Thymus (tissue), 11 donors: Measurements from ENCODE around the gene HOXB3. TPM values are rescaled to one million over a fixed set of nuclear protein-coding genes. Genes with fewer than 3 reads are reported as not detected.

Experiments
- DNase-seq, 9 donors: peaks; one replicate each; pipeline ENCODE4 v3.0.0-alpha.2; 2013; ENCODE audit warnings: low spot score in 9 of 9, low read depth in 6 of 9, missing footprints in 1 of 9
- H3K27ac ChIP-seq, 2 donors: one replicate each; pipeline ENCODE4 v1.5.1; 2013; ENCODE audit warnings: control low read depth in 1 of 2, low read depth in 1 of 2, low read length in 1 of 2, mild to moderate bottlenecking in 1 of 2, moderate library complexity in 1 of 2
- H3K27me3 ChIP-seq, 2 donors: one replicate each; pipeline ENCODE4 v1.5.1; 2013; ENCODE audit warnings: low read length in 1 of 2; ENCODE audit not compliant: control insufficient read depth in 2 of 2, insufficient read depth in 1 of 2
- H3K36me3 ChIP-seq, 2 donors: one replicate each; pipeline ENCODE4 v1.5.1; 2013; ENCODE audit warnings: low read length in 1 of 2, mild to moderate bottlenecking in 1 of 2, moderate library complexity in 1 of 2; ENCODE audit not compliant: control insufficient read depth in 2 of 2, insufficient read depth in 2 of 2
- H3K4me1 ChIP-seq, 2 donors: one replicate each; pipeline ENCODE4 v1.5.1; 2013; ENCODE audit warnings: low read length in 2 of 2; ENCODE audit not compliant: control insufficient read depth in 2 of 2, insufficient read depth in 2 of 2
- H3K4me3 ChIP-seq, 2 donors: one replicate each; pipeline ENCODE4 v1.5.1; 2013; ENCODE audit warnings: low read length in 2 of 2, control low read depth in 1 of 2, mild to moderate bottlenecking in 1 of 2
- H3K9me3 ChIP-seq, 2 donors: one replicate each; pipeline ENCODE4 v1.5.1; 2013; ENCODE audit warnings: low read length in 1 of 2, mild to moderate bottlenecking in 1 of 2; ENCODE audit not compliant: control insufficient read depth in 2 of 2, insufficient read depth in 1 of 2
- WGBS: extraction: QIAGEN DNeasy Blood & Tissue Kit; methylation state at CpG from one replicate; pipeline ENCODE4 v1.1.7; 2013; 5-methylcytosine and 5-hydroxymethylcytosine counted together
- polyA plus RNA-seq: library from polyadenylated mRNA; stranded (reverse); fragments of 200-250 nt; gene quantifications from one replicate; pipeline ENCODE4 v1.2.3, GENCODE V29; 2013
- total RNA-seq: library from RNA; stranded (reverse); fragments of 120-200 nt; gene quantifications from one replicate; pipeline ENCODE4 v1.2.4, GENCODE V29; 2013
- donor health status: healthy.

The HOXB3 gene
- total and polyA plus RNA-seq, 2 donors, result 1.5 to 3.3 TPM

- H3K4me1 ChIP-seq, result peaks cover 16 to 28% of the 10 kb centered on the region in 2 donors
- peaks cover 47 to 86% of the 10 kb centered on the region in 2 donors for H3K27me3 ChIP-seq
Measured at GRCh38 chr17:48575673-48576478, 14.2 kb downstream of the HOXB3 start.

GRCh38 chr17:48575066-48575582 lies 14.9 kb downstream of the HOXB3 start:
- H3K9me3 ChIP-seq, result peaks cover 0 to 4% of the 10 kb centered on the region in 2 donors
- no peaks in the 10 kb centered on the region for H3K36me3 ChIP-seq
- DNase-seq, result no peak
- no peak overlapping the region for H3K4me3 ChIP-seq
- H3K27ac ChIP-seq, result no peak overlapping the region
- H3K27me3 ChIP-seq, result peaks cover 40 to 86% of the 10 kb centered on the region in 2 donors
- peaks cover 16 to 28% of the 10 kb centered on the region in 2 donors for H3K4me1 ChIP-seq
- WGBS, result 90% methylated on average over 7 of the region's 7 CpGs

More at GRCh38 chr17:48575673-48576478, 14.2 kb downstream of the HOXB3 start:
- peaks cover 0 to 4% of the 10 kb centered on the region in 2 donors for H3K9me3 ChIP-seq
- H3K36me3 ChIP-seq, result no peaks in the 10 kb centered on the region
- H3K4me3 ChIP-seq, result no peak overlapping the region
- peak overlapping the region in 1 of 2 donors; percentile 18 for H3K27ac ChIP-seq
- DNase-seq, result no peak
- 80% methylated on average over 22 of the region's 22 CpGs for WGBS

GRCh38 chr17:48574505-48575065 lies 15.5 kb downstream of the HOXB3 start:
- no peaks in the 10 kb centered on the region for H3K36me3 ChIP-seq
- DNase-seq, result no peak
- no peak overlapping the region for H3K27ac ChIP-seq
- no peak overlapping the region for H3K4me3 ChIP-seq
- H3K9me3 ChIP-seq, result peaks cover 0 to 4% of the 10 kb centered on the region in 2 donors
- 90% methylated on average over 8 of the region's 8 CpGs for WGBS
- H3K27me3 ChIP-seq, result peaks cover 39 to 86% of the 10 kb centered on the region in 2 donors
- H3K4me1 ChIP-seq, result peaks cover 16 to 28% of the 10 kb centered on the region in 2 donors

GRCh38 chr17:48571826-48572417 lies 18.1 kb downstream of the HOXB3 start:
- WGBS, result 93% methylated on average over 1 of the region's 1 CpG
- Histone ChIP-seq H3K27me3 (peaks cover 30 to 89% of the 10 kb centered on the region in 2 donors), H3K4me3 (no peak overlapping the region), H3K36me3 (no peaks in the 10 kb centered on the region), H3K27ac (no peak overlapping the region), H3K9me3 (peaks cover 0 to 4% of the 10 kb centered on the region in 2 donors), H3K4me1 (peaks cover 1 to 11% of the 10 kb centered on the region in 2 donors)
- no peak for DNase-seq

- DNase-seq, result no peak
- 85% methylated on average over 26 of the region's 26 CpGs for WGBS
- Histone ChIP-seq H3K27me3 (peaks cover 27 to 89% of the 10 kb centered on the region in 2 donors), H3K27ac (no peak overlapping the region), H3K36me3 (no peaks in the 10 kb centered on the region), H3K4me1 (peaks cover 0 to 8% of the 10 kb centered on the region in 2 donors), H3K9me3 (no peaks in the 10 kb centered on the region), H3K4me3 (no peak overlapping the region)
Measured at GRCh38 chr17:48571024-48571818, 18.8 kb downstream of the HOXB3 start.

GRCh38 chr17:48570325-48571023 lies 19.6 kb downstream of the HOXB3 start:
- Histone ChIP-seq H3K36me3 (no peaks in the 10 kb centered on the region), H3K27ac (no peak overlapping the region), H3K27me3 (peaks cover 20 to 89% of the 10 kb centered on the region in 2 donors), H3K4me3 (no peak overlapping the region), H3K9me3 (no peaks in the 10 kb centered on the region), H3K4me1 (peaks cover 0 to 8% of the 10 kb centered on the region in 2 donors)
- DNase-seq, result no peak
- 78% methylated on average over 19 of the region's 19 CpGs for WGBS

- DNase-seq, result no peak
- Histone ChIP-seq H3K27ac (no peak overlapping the region), H3K27me3 (peaks cover 22 to 92% of the 10 kb centered on the region in 2 donors), H3K4me1 (peaks cover 0 to 8% of the 10 kb centered on the region in 2 donors), H3K9me3 (no peaks in the 10 kb centered on the region), H3K36me3 (no peaks in the 10 kb centered on the region), H3K4me3 (no peak overlapping the region)
- 94% methylated on average over 6 of the region's 6 CpGs for WGBS
Measured at GRCh38 chr17:48569674-48570324, 20.2 kb downstream of the HOXB3 start.

- no peak for DNase-seq
- peaks cover 0 to 11% of the 10 kb centered on the region in 2 donors for H3K4me1 ChIP-seq
- peaks cover 22 to 92% of the 10 kb centered on the region in 2 donors for H3K27me3 ChIP-seq
- no peaks in the 10 kb centered on the region for H3K9me3 ChIP-seq
- no peak overlapping the region for H3K4me3 ChIP-seq
- no peak overlapping the region for H3K27ac ChIP-seq
- H3K36me3 ChIP-seq, result no peaks in the 10 kb centered on the region
- 78% methylated on average over 3 of the region's 3 CpGs for WGBS
Measured at GRCh38 chr17:48569240-48569582, 20.8 kb downstream of the HOXB3 start.
